Measurements from ENCODE around the gene PAN3.

GRCh38 chr13:28336193-28336657, 197.9 kb downstream of the PAN3 start:
- TF ChIP-seq TCF12 (IDR thresholded peaks at IDR 0.05; ENCODE audit: low read depth, low read length), result no peak
- TF ChIP-seq TEAD4 (IDR thresholded peaks at IDR 0.05; ENCODE audit: low read depth, low read length), result no peak
- TF ChIP-seq MAX (IDR thresholded peaks at IDR 0.05), result no peak
- no peak for TF ChIP-seq SIN3A (conservative IDR thresholded peaks at IDR 0.05 in 1 of 2, IDR thresholded peaks at IDR 0.05 in 1 of 2; ENCODE audit: low read depth in 1 of 2, low read length in 2 of 2)
- TF ChIP-seq ATF3 (IDR thresholded peaks at IDR 0.05; ENCODE audit: insufficient read depth, low read depth, low read length), result no peak
